GM10266 (cell line): Measurements from ENCODE around the gene CEPT1.

Source experiments
- DNase-seq: peaks from one replicate; pipeline ENCODE4 v3.0.0; 2012; ENCODE audit errors: extremely low spot score
- TF ChIP-seq, protein P1 (sequence below): IDR thresholded peaks from 2 replicates; pipeline ENCODE4 v1.5.1; 2012; ENCODE audit warnings: mild to moderate bottlenecking, low read depth; ENCODE audit not compliant: control insufficient read depth, insufficient read depth; ENCODE audit errors: missing control alignments

The CEPT1 gene

DNA sequence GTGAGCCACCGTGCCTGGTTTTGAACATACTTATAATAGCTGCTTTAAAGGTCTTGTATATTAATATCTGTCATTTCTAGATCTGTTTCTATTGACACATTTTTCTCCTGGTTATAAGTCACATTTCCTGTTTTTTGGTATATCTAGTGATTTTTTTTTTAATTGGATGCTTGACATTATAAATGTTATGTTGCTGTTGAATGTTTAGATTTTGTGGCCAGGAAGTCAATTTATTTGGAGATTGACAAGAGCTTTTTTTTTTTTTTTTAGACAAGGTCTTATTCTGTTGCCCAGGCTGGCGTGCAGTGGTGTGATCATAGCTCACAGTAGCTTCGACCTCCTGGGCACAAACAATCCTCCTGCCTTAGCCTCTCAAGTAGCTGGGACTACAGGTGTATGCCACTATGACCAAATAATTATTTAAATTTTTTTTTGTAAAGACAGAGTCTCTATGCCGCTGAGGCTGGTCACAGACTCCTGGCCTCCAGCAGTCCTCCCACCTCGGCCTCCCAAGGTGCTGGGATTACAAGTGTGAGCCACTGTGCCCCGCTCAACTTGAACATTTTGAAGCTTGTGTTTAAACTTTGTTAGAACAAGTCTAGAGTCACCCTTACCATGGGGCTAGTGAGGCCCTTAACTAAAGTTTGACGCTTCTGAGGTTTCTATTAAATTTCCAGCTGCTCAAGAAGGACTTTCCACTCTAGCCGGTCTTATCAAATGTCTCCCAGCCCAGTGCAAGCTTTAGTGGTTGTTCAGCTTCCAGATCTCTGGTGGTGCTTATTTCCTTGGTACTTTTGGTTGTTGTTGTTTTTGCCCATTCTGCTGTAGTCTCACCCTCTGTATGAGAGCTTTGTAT lies 78.9 kb downstream of the CEPT1 start:
- TF ChIP-seq, protein P1, sequence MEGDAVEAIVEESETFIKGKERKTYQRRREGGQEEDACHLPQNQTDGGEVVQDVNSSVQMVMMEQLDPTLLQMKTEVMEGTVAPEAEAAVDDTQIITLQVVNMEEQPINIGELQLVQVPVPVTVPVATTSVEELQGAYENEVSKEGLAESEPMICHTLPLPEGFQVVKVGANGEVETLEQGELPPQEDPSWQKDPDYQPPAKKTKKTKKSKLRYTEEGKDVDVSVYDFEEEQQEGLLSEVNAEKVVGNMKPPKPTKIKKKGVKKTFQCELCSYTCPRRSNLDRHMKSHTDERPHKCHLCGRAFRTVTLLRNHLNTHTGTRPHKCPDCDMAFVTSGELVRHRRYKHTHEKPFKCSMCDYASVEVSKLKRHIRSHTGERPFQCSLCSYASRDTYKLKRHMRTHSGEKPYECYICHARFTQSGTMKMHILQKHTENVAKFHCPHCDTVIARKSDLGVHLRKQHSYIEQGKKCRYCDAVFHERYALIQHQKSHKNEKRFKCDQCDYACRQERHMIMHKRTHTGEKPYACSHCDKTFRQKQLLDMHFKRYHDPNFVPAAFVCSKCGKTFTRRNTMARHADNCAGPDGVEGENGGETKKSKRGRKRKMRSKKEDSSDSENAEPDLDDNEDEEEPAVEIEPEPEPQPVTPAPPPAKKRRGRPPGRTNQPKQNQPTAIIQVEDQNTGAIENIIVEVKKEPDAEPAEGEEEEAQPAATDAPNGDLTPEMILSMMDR, result no peak
- no peak for DNase-seq

DNA sequence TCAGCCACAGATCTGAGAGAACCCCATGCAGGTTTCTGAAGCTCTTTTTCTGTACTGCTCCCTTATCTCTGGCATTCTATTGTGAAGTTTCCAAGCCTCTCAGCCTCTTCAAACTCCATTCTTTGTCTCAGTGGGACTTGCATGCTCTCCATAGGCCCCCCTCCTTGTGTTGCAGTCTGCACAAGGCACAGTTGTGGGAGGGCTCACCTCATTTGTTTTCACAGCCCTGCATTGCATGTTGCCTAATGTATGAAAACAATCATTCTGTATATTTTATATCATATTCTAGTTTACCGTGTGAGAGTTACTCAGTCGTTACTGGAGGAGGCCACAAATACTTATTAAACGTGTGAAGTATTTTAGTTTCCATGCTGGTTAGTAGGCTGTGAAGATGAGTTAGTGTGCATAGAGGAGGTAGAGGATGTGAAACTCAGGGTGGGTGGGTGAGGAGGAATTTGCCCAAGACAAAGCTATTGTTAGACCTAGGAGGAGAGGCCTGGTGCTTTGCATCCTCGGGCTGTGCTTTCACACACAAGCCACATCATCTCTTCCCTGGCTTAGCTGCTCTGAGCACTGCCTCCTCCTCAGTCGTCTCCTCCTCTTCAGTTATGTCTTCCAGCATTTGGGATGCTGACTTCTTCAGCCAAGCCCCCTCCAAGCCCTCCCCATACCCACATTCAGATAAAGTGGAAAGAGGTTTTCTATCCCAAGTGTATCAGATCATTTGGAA lies 79.7 kb downstream of the CEPT1 start:
- DNase-seq, result peak; percentile 62
- TF ChIP-seq, protein P1, result no peak

DNA sequence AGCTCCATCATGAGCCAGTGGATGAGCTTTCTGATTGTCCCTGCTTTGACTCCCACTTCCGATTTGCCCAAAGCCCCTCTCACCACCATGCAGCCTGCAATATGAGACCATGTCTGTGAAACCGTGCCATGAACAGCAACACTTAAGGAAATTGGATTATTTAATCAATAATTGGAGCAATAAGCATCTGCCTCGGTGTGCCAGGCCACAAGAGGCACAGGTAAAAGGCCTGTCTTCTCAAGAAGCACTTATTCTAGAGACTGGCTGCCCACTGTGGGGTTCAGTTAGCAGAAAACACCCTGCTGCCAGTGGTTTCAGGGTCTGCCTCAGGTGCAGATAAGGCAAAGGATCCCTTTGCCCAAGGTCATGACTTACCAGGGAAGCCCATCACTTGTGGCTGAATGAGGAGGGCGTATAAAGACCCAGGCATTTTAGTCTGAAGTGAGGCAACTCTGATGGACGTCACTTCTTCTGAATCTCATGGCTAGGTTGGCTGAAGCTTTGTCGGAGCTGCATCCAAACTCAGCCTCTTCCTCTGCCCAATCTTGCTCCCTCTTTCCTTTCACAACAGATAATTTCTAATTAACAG lies 80.4 kb downstream of the CEPT1 start:
- DNase-seq, result no peak
- TF ChIP-seq, protein P1, result no peak

DNA sequence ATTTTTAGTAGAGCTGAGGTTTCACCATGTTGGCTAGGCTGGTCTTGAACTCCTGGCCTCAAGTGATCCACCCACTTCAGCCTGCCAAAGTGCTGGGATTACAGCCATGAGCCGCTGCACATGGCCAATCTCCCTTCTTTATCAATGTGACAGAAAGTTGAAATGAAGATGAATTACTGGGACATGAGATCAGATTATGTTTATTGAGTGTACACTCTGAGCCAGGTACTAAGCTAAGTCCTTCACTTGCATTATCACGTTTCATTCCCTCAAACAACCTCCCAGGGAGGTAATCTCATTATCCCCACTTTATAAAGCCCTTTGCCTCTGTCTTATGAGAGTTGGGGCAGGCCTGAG lies 81.2 kb downstream of the CEPT1 start:
- TF ChIP-seq, protein P1, result no peak
- DNase-seq, result no peak

DNA sequence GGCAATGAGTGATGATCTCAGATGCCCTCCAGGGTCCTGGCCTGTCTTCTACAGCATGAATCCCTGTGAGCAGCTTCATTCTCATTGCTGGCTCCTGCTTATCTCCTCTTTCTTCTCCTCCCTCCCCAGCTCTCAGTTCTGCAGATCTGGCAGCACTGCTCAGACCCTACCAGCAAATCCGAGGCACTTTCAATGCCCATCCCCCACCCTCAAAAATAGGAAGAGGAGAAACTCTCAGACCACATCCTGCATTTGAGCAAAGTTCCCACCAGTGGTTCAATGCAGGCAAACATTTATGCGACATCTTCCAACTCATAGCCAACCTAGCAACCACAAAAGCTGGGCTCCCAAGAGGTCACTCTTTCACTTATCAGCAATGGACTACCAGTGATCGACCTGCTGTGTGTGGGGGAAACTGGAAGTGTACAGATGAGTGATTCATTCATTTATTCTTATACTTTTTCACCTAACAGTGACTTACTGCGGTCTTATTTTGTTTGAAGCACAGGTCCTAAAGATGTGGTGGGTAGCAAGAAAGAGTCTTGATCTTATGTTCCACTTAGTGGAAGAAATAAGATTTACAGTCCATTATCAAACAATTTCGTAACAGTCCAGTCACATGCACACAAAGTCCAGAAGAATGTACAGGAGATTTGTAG lies 81.7 kb downstream of the CEPT1 start:
- DNase-seq, result peak; percentile 67
- TF ChIP-seq, protein P1, result no peak

DNA sequence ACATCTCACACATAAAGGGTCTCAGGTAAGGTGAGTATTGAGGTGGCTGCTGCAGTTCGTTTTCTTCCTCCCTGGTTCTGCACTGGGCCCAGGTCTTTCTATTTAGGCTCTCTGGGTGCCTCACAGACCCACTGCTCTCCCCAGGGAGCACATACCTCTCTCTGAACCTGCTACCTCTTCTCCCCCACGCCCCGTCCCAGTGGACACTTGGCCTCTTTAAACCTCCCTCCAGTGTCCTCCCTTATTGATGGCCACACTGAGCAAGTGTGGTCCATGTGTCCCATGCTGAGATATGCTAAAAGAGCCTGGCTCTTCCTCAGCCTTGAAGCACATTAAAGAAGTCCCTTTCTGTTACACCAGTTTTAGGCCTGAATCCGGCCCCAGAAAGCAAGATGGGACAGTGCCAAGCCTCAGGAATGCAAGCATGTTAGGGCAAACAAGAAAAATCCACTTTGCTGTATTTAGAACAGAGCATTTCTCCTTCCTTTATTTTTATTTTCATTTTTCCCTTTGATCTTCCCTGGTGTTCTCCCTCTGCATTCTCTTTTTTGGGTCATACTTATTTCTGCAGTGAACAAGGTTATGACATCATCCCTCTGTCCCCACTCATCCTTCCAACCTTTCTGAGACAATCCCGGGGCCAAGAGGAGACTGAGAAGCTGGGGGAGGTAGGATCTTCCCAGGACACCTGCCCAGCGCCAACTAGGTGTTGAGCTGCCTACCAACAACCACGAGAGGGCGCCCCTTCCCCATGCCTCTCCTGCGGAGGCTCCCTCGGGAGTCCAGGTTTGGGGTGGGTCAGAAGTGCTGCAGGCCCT lies 82.5 kb downstream of the CEPT1 start:
- TF ChIP-seq, protein P1, result peak; percentile 81
- peak; percentile 69 for DNase-seq
